NCI-H2081 treated with DMSO at 0.1 percent for 48 hours (cell line): ENCODE measurements around the gene SYT1.

ENCODE experiments used
- DNase-seq: peaks from one replicate; lab custom pipeline; 2025; lab: John Stamatoyannopoulos, UW

SYT1 gene

DNA sequence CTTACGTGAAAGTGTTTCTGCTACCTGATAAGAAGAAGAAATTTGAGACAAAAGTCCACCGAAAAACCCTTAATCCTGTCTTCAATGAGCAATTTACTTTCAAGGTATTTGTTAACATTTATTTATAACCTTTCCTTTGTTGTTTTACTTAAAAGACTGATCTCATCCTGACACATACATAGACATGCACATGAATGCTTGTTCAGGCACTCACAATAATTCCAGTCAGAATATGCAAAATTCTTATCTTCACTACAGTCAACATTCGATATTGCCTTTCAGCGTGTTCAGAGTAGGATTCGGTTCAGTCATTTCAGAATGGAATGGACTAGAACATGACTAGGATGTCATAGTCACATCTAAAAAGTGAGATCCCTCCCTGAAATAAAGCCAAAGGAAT is 431.6 kb downstream of the SYT1 start:
- DNase-seq: no peak

- DNase-seq: no peak
These were observed 432.3 kb downstream of the SYT1 start for GRCh38 chr12:79296871-79297270.

GRCh38 chr12:79298506-79298905 is 433.9 kb downstream of the SYT1 start:
- no peak for DNase-seq

DNA sequence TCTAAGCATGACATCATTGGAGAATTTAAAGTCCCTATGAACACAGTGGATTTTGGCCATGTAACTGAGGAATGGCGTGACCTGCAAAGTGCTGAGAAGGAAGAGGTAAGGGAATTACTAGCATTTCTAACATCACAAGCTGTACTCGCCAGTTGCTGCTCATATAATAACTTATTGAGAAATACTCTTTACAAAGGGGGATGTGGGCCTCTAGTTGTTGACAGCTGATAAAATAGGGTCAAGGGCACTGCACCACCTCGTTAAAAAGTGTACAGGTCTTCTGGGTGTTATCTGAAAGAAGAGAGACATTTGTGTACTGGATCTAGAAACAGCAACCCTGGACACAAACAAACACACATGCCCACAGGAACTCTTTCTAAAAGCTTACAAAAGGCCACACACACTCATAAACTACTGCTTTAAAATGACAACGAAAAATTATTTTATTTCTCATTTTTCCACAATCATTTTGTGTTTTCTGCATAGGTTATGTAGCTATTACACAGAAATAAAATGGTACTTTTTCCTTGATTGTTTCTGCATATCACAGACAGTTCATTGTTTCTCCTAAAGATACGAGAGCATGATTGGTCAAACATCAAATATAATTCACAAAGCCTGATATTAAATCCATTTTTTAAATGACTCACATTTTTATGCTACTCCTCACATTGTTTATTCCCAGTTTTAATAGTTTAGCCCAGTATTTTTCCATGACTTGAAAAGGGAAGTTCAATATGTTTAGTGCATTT is 435.0 kb downstream of the SYT1 start:
- DNase-seq: no peak

- DNase-seq: no peak
These were observed 435.6 kb downstream of the SYT1 start for GRCh38 chr12:79300199-79300568.

DNA sequence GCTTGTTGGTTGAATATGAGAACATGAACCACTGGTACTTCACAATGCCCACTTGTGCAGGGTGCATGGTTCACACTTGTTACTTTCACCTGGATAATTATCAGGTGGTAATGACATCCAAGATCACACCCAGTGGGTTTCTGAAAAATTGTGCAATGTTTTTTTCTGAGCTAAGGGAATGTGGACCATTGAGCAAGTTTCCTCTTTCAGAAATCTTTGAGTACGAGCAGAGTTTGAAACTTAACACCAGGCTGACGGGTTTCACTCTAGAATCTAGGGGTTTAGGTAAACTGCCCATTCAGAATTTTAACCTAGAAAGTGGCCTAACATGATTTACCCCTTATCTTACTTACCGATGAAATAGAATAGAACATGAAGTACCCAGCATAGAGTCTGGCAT is 436.6 kb downstream of the SYT1 start:
- DNase-seq: no peak

GRCh38 chr12:79302162-79302814 is 437.7 kb downstream of the SYT1 start:
- no peak for DNase-seq

GRCh38 chr12:79307340-79307739 is 442.8 kb downstream of the SYT1 start:
- no peak for DNase-seq

GRCh38 chr12:79309039-79309438 is 444.5 kb downstream of the SYT1 start:
- DNase-seq: no peak

DNA sequence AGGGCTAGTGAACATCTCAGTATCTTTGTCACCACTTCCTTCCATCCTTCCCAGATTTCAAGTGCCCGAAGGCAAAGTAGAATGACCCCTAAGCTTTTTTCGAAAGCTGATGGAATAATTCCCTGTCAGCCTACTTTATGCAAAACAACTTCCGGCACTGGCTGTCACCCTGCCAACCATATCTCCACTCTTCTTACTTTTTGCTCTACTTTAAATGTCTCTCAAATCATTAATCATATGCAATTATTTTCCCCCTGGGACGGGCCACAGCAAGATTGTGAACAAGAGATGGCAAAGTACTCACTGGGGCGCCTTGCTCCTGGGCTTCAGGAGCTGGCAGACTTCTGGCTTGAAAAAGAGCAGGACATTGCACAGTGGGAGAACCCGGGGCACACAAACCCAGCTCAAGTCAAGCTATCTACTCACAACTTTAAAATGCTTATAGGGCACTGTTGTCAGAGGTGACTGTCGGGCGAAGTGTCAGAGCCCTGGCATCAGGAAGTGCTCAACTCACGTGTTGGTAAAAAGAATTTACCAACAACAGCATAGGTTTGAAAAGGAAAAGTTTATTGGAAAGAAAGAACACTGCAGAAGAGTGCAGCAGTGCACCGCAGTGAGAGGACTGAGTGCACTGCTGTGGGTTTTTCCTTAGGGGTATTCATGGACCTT is 452.7 kb downstream of the SYT1 start:
- DNase-seq: no peak

GRCh38 chr12:79322905-79323304 is 458.3 kb downstream of the SYT1 start:
- no peak for DNase-seq

GRCh38 chr12:79324571-79324970 is 460.0 kb downstream of the SYT1 start:
- DNase-seq: no peak

GRCh38 chr12:79326222-79326621 is 461.6 kb downstream of the SYT1 start:
- no peak for DNase-seq

GRCh38 chr12:79326663-79327062 is 462.1 kb downstream of the SYT1 start:
- DNase-seq: no peak

GRCh38 chr12:79327465-79327864 is 462.9 kb downstream of the SYT1 start:
- no peak for DNase-seq

GRCh38 chr12:79329933-79330332 is 465.4 kb downstream of the SYT1 start:
- DNase-seq: no peak

- DNase-seq: no peak
These were observed 467.3 kb downstream of the SYT1 start for GRCh38 chr12:79331870-79332269.

DNA sequence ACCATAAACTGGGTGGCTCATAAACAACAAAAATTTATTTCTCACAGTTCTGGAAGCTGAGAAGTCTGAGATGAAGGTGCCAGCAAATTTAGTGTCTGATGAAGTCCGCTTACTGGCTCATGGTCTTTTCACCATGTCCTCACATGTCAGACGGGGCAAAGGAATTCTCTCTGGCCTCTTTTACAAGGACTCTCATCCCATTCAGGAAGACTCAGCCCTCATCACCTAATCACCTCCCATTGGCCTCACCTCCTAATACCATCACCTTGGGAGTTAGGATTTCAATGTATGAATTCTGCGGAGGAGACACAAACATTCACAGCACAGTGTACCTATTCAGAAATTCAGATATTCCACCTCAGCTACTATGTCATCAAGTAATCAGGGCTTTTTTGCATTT is 468.6 kb downstream of the SYT1 start:
- DNase-seq: no peak

DNA sequence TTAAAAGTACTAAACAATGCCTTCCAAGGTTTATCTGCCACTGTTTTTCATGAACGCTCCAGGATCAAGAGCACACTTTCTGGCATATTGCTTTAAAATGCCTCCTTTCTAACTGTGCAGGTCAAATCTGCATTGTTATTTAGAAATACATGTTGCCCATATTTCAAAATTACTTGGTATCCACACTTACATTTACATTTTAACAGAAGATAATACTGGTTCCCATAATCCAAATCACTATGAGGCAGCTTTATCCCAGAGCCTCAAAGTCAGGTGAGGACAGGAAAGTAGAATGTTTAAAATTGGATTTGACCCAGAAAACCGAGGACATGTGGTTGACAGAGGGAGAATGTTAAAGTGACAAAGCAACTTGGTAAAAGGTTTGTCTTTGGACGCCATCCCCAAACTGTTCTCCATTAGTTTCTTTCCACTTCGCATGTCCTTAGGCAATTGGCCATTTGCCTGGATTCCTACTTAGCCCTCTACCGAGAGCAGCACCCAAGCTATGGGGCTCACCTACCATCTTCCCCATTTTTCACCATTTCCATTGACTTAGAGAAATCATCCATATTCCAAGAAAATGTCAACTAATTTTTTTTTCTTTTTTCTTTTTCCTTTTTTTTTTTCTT is 473.2 kb downstream of the SYT1 start:
- DNase-seq: no peak

DNA sequence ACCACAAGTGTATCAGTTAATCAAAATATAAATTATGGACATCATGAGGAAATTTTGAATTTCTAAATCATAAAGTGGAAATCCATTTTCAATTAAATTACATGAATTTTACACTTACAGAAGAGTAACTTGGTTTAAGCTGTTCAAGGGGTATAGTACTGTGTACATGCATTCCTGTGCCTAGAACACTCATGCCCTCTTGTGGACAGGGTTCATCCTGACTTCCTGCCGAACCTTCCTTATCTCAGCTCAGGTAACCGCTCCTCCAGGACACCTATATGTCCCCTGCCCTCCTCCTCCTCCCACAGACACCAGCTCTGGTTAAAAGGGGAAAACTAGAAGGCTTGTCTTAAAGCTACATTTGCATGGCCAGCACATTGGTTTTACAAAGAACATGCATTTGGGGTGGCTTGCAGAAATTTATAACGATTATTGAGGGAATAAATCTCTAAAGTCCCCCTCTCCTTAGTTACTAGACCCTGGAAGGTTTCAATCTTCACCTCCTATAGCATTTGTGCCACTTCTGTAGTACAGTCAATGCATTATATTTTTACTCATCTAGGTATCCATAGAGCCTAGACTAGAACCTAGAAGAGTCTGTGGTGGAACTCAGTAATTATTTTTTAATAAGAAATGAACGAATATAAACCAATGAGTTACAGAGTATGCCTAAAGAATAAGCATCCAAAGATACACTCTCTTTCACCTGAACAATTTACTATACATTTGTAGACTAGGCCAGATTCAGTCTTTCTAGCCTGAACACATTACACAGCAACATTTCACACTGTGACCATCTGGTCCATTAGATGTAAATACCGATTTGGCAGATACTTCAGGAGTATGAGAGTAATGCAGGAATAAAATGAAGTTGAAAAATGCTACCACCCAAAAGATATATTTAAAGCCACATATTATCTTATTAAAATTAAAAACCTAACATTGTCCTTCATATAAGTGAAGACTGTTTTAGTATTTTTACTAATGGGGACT is 480.6 kb downstream of the SYT1 start:
- DNase-seq: peak; percentile 17

GRCh38 chr12:79347866-79348265 is 483.3 kb downstream of the SYT1 start:
- no peak for DNase-seq

DNA sequence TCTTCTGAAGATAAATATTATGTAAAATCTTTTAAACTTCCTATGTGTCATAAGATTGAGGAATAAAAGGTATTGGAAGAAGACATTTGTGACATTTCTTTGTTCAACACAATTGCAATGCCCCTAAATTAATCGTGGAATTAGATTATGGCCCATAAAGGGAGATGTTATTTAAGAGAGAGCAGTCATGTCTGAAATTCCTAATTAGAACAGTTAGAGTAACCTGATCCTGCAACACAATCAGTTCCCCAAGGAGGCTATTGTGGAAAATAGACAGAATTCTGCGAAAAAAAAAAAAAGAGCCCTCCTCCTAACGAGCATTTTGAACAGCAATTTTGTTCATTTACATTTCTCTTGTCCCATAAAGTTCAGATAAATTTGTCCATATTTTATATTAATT is 486.7 kb downstream of the SYT1 start:
- DNase-seq: no peak
